HG03025 (cell line): ENCODE data around the gene KICS2.

Source experiments
- ATAC-seq: cut with Tn5 transposase; IDR thresholded peaks from one replicate; pipeline ENCODE4 v1.9.1; 2021; ENCODE audit warnings: mild to moderate bottlenecking, moderate library complexity; ENCODE audit not compliant: unreplicated experiment, low FRiP score

KICS2 gene

GRCh38 chr12:64222009-64222765, at the start of gene KICS2:
Gene KICS2 (minus strand): TSS chr12:64222296. CDS start chr12:64222237, 59 bp downstream.
- peak; percentile 97 for ATAC-seq

DNA sequence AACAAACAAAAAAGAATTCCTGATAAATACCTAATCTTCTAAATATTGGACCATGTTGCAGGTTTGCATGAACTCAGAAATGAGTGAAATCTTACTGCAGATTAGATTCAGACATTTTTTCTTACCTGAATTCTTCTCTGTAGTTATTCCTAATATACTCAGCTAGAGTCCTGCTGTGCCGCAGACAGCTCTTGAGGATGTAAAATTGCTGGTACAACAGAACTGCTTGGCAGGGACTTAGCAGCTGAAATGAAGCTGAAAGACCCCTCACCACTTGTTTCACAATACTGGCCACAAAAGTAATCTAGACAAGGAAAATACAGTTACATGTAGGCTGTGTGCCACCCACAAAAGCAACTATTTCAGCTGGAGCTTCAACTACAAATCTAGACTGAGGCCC, 48.3 kb upstream of the KICS2 start:
- no peak for ATAC-seq

- no peak for ATAC-seq
Observed at GRCh38 chr12:64269161-64269560, 47.1 kb upstream of the KICS2 start.

GRCh38 chr12:64268409-64268808, 46.3 kb upstream of the KICS2 start:
- no peak for ATAC-seq

GRCh38 chr12:64265839-64266238, 43.7 kb upstream of the KICS2 start:
- no peak for ATAC-seq

DNA sequence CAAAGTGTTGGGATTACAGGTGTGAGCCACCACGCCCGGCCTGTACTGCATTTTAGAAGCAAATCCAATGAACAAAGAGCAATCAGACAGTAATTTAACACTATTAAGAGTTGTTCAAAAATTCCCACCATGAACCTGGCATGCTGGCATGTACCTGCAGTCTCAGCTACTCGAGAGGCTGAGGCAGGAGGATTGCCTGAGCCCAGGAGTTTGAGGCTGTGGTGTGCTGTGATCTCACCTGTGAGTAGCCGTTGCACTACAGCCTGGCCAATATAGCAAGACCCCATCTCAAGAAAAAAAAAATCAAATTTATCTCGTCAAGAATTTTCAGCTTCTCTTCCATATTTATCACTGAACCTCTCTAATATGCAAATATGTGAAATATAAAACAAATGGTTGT, 39.7 kb upstream of the KICS2 start:
- ATAC-seq = no peak

- ATAC-seq = no peak
Observed at GRCh38 chr12:64258576-64258975, 36.5 kb upstream of the KICS2 start.

DNA sequence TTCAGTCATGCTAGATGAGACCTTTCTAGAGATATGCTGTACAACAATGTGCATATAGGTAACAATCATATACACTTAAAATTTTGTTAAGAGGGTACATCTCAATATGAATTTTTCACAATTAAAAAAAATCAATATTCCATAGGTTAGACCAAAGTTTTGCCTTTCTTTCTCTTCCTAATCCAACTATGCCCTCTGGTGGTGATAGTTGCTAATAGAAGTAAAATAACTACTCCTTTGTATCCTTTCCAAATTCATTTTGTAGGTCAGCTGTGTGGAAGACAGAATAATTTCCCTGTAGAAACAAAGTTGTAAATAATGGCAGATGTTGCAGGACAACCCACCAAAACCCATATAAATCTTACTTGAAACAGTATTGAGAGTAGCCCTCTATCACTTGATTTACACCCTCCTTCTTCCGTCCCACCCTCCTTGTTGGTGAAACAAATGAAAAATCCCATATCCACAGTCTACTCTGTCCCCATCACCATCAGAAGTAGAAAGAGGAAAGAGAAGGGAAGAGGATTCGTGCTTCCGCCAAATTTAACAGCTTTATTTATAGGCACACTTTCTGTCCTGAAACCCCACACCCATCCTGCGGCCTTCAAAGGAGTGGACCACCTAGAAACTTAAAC, 34.2 kb upstream of the KICS2 start:
- no peak for ATAC-seq

DNA sequence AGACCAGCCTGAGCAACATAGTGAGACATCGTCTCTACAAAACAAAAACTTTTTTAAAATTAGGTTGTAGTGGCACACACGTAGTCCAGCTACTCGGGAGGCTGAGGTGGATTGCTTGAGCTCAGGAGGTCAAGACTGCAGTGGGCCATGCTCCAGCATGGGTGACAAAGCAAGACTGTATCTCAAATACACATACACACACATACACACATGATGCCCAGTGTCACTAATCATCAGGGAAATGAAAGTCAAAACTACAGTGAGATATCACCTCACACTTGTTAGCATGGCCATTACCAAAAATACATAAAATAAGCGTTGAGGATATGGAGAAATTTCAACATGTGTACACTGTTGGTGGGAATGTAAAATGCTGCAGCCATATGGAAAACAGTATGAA, 33.2 kb upstream of the KICS2 start:
- no peak for ATAC-seq

GRCh38 chr12:64253356-64253755, 31.3 kb upstream of the KICS2 start:
- no peak for ATAC-seq

GRCh38 chr12:64252681-64253080, 30.6 kb upstream of the KICS2 start:
- ATAC-seq = no peak

GRCh38 chr12:64243809-64244208, 21.7 kb upstream of the KICS2 start:
- no peak for ATAC-seq

- ATAC-seq = no peak
Observed at GRCh38 chr12:64240781-64241180, 18.7 kb upstream of the KICS2 start.

DNA sequence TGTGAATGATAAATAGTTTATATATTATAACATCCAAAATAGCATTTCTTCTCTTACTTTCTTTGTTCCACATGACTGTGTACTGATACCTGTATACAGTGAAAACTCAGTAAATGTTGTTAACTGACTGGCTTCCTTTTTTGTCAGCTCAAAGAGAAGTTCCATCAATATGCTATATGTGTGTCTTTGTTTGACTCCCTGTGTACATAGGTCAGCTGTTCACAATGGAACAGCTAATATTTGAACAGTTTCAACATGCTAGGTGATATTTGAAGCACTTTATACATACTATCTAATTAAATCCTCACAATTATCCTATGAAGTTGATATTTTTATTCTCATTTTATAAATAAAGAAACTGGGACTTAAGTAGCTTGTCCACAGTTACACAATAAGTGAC, 15.3 kb upstream of the KICS2 start:
- ATAC-seq = no peak

GRCh38 chr12:64236549-64236948, 14.5 kb upstream of the KICS2 start:
- no peak for ATAC-seq

GRCh38 chr12:64232196-64232595, 10.1 kb upstream of the KICS2 start:
- no peak for ATAC-seq

DNA sequence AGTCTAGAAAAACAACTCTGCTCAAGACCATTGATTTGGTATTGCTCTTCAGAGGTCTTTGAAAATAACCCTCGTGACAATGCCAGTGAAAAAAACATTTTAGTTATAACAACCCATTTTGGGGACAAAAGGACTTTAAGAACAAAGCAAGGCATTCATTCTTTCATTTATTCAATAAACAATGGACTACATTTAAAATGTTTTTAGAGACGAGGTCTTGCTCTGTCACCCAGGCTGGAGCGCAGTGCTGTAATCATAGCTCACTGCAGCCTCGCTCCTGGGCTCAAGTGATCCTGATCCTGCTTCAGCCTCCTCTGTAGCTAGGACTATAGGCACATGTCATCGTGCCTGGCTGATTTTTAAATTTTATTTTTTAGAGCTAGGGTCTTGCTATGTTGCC, 7.7 kb upstream of the KICS2 start:
- no peak for ATAC-seq

DNA sequence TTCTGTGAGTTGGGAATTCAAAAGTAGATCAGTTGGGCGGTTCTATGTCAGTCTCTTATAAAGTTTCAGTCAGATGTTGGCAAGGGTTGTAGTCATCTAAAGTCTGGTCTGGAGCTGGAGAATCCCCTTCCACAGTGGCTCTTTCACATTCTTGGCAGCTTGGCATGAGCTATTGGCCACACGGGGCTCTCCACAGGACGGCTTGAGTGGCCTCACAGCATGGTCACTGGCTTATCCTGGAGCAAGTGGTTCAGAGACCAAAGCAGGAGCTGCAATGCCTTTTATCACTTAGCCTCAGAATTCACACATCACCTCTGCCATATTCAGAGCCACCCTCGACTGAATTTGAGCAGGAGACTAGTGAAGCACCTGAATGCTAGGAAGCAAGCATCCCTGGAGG, 7.1 kb upstream of the KICS2 start:
- ATAC-seq = no peak

DNA sequence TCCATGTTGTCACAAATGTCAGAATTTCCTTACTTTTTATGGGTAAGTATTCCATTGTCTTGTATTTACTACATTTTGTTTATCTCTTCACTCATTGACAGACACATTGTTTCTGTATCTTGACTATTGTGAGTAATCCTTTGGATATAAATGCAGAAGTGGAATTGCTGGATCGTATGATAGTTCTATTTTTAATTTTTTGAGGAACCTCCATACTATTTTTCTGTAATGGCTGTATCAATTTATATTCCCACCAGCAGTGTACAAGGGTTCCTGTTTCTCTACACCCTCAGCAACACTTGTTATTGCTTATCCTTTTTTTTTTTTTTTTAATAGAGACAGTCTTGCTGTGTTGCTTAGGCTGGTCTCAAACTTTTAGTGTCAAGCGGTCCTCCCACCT, 3.5 kb upstream of the KICS2 start:
- ATAC-seq = no peak

GRCh38 chr12:64221651-64222008, 466 bp downstream of the KICS2 start:
- ATAC-seq = peak; percentile 33

DNA sequence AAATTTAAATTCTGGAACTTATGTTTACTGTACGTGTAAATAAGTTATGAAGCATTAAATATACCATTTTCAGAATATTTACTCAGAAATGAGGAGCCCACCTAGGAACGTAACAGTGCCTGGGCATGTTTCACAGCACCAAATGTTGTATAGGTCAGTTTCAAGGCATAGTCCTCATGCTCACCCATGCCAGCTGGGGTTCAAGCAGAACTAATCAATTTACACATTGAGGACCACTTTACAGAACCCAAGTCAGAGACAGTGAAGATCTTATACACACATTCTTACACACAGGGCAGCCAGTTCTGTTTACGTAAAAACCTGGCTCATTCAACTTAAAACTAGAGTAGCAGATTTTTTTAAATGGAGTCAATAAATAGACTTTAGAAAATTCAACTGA, 2.0 kb downstream of the KICS2 start:
- ATAC-seq = no peak

GRCh38 chr12:64219145-64219544, 3.0 kb downstream of the KICS2 start:
- ATAC-seq = no peak
